Breast epithelium (tissue), 3 donors: Measurements from ENCODE around the gene M1AP.

Experiments
- POLR2A ChIP-seq: fragments of 450-650 bp; IDR thresholded peaks from one replicate; pipeline ENCODE4 v1.6.1; 2016; ENCODE audit warnings: antibody characterized with exemption, mild to moderate bottlenecking, moderate library complexity
- TF ChIP-seq, protein P1 (sequence below), 3 donors: fragments of 450-650 bp; IDR thresholded peaks; one replicate each; pipeline ENCODE4 v1.5.1; 2016 to 2017; ENCODE audit warnings: antibody characterized with exemption in 3 of 3, mild to moderate bottlenecking in 3 of 3, moderate library complexity in 3 of 3

DNA sequence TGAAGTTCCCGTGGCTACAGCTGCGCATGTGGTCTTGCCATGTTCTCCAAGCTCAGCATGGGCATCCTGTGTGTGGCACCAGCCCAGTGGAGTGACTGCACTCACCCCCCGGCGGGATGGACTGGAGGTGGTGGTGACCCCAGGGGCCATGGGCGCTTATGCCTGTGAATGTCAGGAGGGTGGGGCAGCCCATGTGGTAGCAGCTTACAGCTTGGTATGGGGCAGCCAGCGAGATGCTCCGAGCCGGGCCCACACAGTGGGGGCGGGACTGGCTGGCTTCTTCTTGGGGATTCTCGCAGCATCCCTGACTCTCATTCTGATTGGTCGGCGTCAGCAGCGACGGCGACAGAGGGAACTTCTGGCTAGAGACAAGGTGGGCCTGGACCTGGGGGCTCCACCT lies 31.5 kb upstream of the M1AP start:
- TF ChIP-seq POLR2A: no peak
- TF ChIP-seq, protein P1, sequence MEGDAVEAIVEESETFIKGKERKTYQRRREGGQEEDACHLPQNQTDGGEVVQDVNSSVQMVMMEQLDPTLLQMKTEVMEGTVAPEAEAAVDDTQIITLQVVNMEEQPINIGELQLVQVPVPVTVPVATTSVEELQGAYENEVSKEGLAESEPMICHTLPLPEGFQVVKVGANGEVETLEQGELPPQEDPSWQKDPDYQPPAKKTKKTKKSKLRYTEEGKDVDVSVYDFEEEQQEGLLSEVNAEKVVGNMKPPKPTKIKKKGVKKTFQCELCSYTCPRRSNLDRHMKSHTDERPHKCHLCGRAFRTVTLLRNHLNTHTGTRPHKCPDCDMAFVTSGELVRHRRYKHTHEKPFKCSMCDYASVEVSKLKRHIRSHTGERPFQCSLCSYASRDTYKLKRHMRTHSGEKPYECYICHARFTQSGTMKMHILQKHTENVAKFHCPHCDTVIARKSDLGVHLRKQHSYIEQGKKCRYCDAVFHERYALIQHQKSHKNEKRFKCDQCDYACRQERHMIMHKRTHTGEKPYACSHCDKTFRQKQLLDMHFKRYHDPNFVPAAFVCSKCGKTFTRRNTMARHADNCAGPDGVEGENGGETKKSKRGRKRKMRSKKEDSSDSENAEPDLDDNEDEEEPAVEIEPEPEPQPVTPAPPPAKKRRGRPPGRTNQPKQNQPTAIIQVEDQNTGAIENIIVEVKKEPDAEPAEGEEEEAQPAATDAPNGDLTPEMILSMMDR (IDR thresholded peaks at IDR 0.05): no peak
